Endometrial microvascular endothelial cells (primary cell): Measurements from ENCODE around the gene BTNL9. TPM values are rescaled to one million over a fixed set of nuclear protein-coding genes. Genes with fewer than 3 reads are reported as not detected.
"Not testable (repeated sequence)": the region's sequence is repeated elsewhere in the genome, so short reads cannot be mapped to it uniquely, and the experiment has no call there.

ENCODE experiments used
- in situ Hi-C: cut with HindIII; loops from 2 replicates; pipeline ENCODE4 v1.10.0; 2017; ENCODE audit warnings: low sequenced_read_pairs, low pct_unique_long_range_greater_than_20kb; ENCODE audit errors: inconsistent ontology term
- total RNA-seq: library from RNA; depleted of rRNA; stranded (reverse); fragments of >200 nt; gene quantifications from one replicate; pipeline ENCODE4 v1.2.3, GENCODE V29; 2015; ENCODE audit errors: inconsistent ontology term

The BTNL9 gene
- total RNA-seq, 1 donor from 2014 or later, result not detected

- in situ Hi-C loops, result no loop called here
Observed at GRCh38 chr5:181092428-181092827, 52.4 kb downstream of the BTNL9 start.

- in situ Hi-C loops, result not testable (repeated sequence)
Observed at GRCh38 chr5:181095162-181095561, 55.1 kb downstream of the BTNL9 start.

- in situ Hi-C loops, result not testable (repeated sequence)
Observed at GRCh38 chr5:181096721-181097382, 56.8 kb downstream of the BTNL9 start.

DNA sequence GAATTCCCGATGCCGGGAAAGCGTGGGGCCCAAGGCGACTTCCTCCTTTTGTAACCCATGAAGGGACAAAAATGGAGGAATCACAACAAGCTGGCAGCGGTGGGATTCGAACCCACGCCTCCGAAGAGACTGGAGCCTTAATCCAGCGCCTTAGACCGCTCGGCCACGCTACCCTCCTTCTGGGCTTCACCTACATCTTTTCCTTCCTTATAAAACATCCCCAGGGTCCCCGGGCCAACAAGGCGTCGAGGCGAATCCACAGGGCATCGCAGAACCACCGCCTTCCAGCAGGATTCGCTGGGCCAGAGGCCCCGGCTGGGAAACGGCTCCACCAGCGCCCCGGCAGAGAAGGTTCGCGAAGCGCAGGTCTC is 57.3 kb downstream of the BTNL9 start:
- in situ Hi-C loops, result not testable (repeated sequence)

DNA sequence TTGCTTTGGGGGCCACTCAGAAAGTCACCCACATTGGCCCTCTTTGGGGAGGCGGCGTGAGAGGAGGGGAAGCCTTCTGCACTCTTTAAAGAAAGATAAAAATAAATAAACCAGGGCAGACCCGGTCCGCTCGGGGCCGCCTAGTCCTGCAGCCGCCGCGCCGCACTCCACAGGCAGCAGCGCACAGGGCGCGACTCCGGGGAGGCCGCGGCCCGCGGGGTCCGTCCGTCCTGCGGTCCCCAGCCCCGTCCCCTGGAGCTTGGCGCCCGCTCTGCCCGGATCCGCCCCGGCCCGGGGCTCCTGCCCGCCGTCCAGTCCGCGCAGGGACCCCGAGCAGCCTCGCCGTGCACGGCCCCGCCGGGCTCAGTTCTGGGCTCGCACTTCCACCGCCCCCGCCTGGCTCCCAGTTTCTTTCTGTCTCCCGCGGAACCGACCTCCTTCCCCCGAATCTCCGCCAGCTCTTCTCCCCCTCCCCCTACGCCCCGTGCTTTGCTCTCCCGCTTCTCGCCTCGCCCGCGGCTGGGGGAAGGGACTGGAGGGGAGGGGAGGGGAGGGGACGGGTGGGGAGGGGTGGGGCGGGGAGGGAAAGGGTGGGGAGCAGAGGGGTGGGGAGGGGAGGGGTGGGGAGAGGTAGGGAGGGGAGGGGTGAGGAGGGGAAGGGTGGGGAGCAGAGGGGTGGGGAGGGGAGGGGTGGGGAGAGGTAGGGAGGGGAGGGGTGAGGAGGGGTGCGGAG is 57.9 kb downstream of the BTNL9 start:
- in situ Hi-C loops, result not testable (repeated sequence)

- in situ Hi-C loops, result no loop called here
Observed at GRCh38 chr5:181098762-181099601, 58.9 kb downstream of the BTNL9 start.

- in situ Hi-C loops, result no loop called here
Observed at GRCh38 chr5:181099602-181100086, 59.6 kb downstream of the BTNL9 start.

DNA sequence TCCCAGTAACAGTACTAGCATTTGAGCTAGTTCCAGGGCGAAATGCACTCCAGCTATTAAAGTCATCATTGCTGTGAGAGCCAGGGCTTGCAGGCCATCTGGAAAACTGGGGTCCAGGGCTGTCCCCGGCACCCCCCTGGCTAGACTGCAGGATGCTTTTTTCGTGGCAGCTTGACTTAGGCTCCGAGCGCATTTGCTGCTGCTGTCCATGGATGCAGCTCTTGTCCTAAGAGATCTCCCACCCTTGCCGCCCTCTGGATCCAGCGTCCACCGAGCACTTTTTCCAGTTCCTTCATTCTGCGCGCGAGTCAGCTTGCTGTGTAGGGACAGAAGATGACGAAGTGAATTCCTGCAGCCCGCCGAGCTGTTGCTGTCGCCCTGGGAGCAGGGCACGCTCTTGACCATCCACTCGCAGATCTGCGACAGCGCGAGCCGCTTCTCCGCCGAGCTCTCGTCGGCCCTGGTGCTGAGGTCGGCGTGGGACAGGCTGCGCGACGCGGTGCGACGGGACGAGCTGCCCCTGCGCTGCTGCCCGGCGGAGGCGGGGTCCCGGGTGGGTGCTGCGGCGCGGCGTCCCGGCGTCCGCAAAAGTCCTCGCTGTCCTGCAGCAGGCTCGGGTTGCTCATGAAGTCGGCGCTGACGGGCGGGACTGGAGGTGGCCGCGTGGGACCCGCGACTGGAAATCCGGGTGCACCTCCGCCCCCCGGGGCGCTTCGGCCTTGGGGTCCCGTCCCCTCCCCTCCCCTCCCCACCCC is 60.2 kb downstream of the BTNL9 start:
- in situ Hi-C loops, result no loop called here

GRCh38 chr5:181101030-181101641 is 61.1 kb downstream of the BTNL9 start:
- in situ Hi-C loops, result not testable (repeated sequence)

- in situ Hi-C loops, result not testable (repeated sequence)
Observed at GRCh38 chr5:181101930-181102674, 62.0 kb downstream of the BTNL9 start.

DNA sequence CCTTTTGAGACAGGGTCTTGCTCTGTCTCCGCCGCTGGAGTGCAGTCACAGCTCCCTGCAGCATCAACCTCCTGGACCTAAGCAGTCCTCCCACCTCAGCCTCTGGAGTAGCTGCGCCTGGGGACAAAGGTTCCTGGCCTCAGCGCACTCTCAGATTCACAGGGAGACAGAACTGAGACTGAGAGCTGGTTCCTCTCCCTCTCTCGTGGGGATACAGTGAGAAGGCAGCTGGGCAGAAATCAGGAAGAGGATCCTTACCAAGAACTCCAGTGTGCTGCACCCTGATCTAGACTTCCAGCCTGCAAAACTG is 64.1 kb downstream of the BTNL9 start:
- in situ Hi-C loops, result not testable (repeated sequence)

- in situ Hi-C loops, result not testable (repeated sequence)
Observed at GRCh38 chr5:181104606-181105390, 64.7 kb downstream of the BTNL9 start.

DNA sequence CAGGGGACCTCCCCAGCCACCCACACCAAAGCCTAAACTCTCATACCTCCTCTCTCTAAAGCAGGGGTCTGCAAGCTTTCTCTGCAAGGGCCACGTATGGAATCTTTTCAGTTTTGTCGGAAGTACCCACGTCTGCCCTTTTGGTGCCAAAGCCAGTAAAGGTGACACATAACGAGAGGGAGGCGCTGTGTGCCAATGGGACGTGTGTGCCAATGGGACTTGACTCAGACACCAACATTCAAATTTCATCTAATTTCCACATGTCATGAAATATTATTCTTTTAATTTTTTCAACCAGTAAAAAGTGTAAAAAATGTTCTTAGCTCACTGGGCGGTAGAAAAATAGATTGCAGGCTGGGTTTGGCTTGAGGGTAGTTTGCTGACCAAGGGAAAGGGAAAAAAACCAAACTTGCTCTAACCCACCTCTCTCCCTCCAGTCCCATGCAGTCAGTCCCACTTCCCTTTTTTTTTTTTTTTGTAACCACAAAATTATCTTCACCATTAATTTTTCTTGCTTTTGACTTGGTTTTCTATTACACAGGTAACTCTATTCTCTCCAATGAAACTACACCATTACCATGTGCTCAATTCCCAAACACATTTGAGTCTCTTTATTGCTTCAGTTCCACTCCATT is 65.4 kb downstream of the BTNL9 start:
- in situ Hi-C loops, result no loop called here

DNA sequence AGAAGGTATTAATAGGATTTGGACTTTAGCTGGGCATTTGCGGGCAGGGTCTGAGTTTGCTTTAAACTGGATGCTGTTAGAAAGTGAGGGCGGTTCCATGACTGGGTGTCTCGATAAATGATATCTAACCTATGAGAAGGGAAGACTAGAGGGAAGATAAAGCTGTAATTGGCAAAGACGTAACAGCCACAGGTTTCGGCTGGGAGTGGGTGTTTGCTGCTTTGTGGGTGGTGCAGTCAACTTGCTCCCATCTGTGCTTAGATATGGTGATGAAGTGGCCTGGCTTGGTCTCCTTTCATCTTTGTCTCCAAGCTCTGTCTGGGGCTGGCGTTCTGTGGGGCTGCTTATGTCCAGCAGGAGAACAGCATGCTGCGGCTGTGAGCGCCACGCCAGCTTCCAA is 67.6 kb downstream of the BTNL9 start:
- in situ Hi-C loops, result no loop called here

DNA sequence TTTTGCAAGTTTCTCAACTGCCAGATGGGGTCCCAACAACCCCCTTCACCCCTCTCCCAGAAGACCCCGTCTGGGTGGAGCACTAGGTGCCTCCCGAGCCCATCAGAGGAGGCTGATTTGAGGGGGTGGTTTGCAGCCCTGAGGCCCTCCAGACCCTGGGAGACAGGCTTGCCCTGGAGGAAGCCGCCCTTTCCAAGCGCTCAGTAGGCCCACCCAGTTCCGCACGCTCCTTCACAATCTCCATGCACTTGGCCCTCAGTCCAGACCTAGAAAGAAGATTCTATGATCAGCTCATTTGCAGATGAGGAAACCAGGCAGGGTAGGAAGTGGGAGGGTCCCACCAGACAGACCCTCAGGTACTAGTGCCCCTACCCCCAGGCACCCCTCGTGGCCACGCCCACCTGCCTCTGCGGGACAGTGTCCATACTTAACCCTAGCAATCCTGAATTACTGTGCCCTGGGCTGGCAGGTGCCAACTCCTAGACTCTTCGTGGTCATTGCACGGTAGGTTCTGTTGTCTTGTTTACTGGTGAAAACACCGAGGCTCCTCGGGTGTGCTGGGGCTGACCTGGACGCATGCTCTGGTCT is 68.6 kb downstream of the BTNL9 start:
- in situ Hi-C loops, result no loop called here

DNA sequence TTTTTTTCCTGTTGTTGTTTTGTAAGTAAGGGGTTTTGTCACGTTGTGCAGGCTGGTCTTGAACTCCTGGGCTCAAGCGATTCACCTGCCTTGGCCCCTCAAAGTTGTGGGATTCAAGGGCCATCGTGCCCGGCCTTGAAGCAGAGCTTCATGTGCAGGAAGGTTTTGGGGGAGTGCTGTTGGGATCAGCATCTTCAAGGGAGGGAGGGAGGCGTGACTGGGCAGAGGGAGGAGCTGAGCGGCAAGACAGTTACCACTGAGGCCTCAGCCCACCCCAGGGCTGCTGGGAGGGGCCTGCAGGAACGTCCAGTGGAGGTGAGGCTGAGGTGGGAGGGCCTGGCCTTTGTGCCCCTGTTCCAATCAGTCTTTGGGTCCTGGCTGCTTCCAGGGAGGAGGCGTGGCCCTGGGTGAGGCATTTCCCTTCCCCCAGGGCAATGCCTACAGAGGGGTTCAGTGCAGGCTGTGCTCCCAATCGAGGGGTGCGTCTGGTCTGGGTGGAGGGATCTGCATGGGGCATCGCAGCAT is 69.5 kb downstream of the BTNL9 start:
- in situ Hi-C loops, result no loop called here
